BE2C (cell line): ENCODE data around the gene CCDC88C.

Experiments
- DNase-seq: peaks from one replicate; pipeline ENCODE4 v3.0.0-alpha.2; 2020
- H3K27me3 ChIP-seq: fragments of 250-450 bp; sonication (Bioruptor Pico); 2 replicates; pipeline ENCODE4 v1.5.1; 2020; ENCODE audit warnings: mild to moderate bottlenecking
- H3K36me3 ChIP-seq: fragments of 250-450 bp; sonication (Bioruptor Pico); 2 replicates; pipeline ENCODE4 v1.5.1; 2020; ENCODE audit warnings: mild to moderate bottlenecking
- H3K4me1 ChIP-seq: fragments of 250-450 bp; sonication (Bioruptor Pico); 2 replicates; pipeline ENCODE4 v1.5.1; 2020
- H3K4me3 ChIP-seq: 2 replicates; pipeline ENCODE4 v1.5.1; 2011; ENCODE audit warnings: low read depth, low read length
- H3K9me3 ChIP-seq: fragments of 250-450 bp; sonication (Bioruptor Pico); 2 replicates; pipeline ENCODE4 v1.5.1; 2020
- TF ChIP-seq, protein P1 (sequence below): IDR thresholded peaks from 2 replicates; pipeline ENCODE4 v1.5.1; 2012; ENCODE audit warnings: mild to moderate bottlenecking, low read depth, low read length

CCDC88C gene

DNA sequence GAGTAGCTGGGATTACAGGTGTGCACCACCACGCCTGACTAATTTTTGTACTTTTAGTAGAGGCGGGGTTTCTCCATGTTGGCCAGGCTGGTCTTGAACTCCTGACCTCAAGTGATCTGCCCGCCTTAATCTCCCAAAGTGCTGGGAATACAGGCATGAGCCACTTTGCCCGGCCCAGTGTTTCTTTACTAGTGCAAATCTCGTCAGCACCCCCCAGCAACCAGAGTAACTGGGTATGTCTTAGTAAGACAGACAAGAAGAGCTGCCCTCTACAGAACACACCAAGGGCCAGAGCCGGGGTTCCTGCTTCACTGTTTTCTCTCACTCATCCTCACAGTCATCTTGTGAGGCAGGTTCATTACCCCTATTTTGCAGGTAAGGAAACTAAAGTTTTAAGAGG lies 94.6 kb downstream of the CCDC88C start:
- Histone ChIP-seq H3K4me3 (no peak overlapping the region), H3K36me3 (no peaks in the 10 kb centered on the region), H3K4me1 (peaks cover 19% of the 10 kb centered on the region), H3K27me3 (no peaks in the 10 kb centered on the region), H3K9me3 (no peaks in the 10 kb centered on the region)
- TF ChIP-seq, protein P1, sequence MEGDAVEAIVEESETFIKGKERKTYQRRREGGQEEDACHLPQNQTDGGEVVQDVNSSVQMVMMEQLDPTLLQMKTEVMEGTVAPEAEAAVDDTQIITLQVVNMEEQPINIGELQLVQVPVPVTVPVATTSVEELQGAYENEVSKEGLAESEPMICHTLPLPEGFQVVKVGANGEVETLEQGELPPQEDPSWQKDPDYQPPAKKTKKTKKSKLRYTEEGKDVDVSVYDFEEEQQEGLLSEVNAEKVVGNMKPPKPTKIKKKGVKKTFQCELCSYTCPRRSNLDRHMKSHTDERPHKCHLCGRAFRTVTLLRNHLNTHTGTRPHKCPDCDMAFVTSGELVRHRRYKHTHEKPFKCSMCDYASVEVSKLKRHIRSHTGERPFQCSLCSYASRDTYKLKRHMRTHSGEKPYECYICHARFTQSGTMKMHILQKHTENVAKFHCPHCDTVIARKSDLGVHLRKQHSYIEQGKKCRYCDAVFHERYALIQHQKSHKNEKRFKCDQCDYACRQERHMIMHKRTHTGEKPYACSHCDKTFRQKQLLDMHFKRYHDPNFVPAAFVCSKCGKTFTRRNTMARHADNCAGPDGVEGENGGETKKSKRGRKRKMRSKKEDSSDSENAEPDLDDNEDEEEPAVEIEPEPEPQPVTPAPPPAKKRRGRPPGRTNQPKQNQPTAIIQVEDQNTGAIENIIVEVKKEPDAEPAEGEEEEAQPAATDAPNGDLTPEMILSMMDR, result no peak
- no peak for DNase-seq

- no peaks in the 10 kb centered on the region for H3K9me3 ChIP-seq
- H3K27me3 ChIP-seq, result no peaks in the 10 kb centered on the region
- no peaks in the 10 kb centered on the region for H3K36me3 ChIP-seq
- TF ChIP-seq, protein P1, result no peak
- peaks cover 19% of the 10 kb centered on the region for H3K4me1 ChIP-seq
- no peak overlapping the region for H3K4me3 ChIP-seq
- no peak for DNase-seq
Observed at GRCh38 chr14:91322623-91323022, 95.0 kb downstream of the CCDC88C start.

DNA sequence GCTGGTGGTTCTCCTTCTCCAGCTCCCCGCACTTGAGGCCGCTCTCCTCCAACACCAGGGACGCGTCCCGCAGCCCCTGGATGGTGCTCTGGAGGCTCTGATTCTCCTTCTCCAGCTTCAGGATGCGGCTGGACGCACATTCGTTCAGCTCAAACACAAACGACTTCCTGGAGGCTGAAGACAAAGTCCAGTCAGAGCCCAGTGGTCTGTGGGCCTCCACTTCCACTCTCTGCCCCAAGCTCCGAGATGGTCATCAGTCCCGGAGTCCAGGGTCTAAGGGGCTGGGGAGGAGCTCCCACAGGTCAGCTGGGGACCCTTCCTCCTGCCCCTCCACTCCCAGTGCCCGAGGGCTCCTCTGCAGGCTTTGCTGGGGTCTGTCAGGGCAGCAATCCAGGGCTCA lies 96.5 kb downstream of the CCDC88C start:
- Histone ChIP-seq H3K36me3 (no peaks in the 10 kb centered on the region), H3K27me3 (no peaks in the 10 kb centered on the region), H3K4me3 (no peak overlapping the region), H3K4me1 (peaks cover 9% of the 10 kb centered on the region), H3K9me3 (no peaks in the 10 kb centered on the region)
- TF ChIP-seq, protein P1, result no peak
- no peak for DNase-seq

GRCh38 chr14:91320266-91320665 lies 97.4 kb downstream of the CCDC88C start:
- Histone ChIP-seq H3K4me3 (no peak overlapping the region), H3K9me3 (no peaks in the 10 kb centered on the region), H3K4me1 (peaks cover 3% of the 10 kb centered on the region), H3K36me3 (no peaks in the 10 kb centered on the region), H3K27me3 (no peaks in the 10 kb centered on the region)
- TF ChIP-seq, protein P1, result no peak
- no peak for DNase-seq

GRCh38 chr14:91318911-91319310 lies 98.7 kb downstream of the CCDC88C start:
- Histone ChIP-seq H3K9me3 (no peaks in the 10 kb centered on the region), H3K4me1 (no peaks in the 10 kb centered on the region), H3K4me3 (no peak overlapping the region), H3K36me3 (no peaks in the 10 kb centered on the region), H3K27me3 (no peaks in the 10 kb centered on the region)
- no peak for DNase-seq
- TF ChIP-seq, protein P1, result no peak

DNA sequence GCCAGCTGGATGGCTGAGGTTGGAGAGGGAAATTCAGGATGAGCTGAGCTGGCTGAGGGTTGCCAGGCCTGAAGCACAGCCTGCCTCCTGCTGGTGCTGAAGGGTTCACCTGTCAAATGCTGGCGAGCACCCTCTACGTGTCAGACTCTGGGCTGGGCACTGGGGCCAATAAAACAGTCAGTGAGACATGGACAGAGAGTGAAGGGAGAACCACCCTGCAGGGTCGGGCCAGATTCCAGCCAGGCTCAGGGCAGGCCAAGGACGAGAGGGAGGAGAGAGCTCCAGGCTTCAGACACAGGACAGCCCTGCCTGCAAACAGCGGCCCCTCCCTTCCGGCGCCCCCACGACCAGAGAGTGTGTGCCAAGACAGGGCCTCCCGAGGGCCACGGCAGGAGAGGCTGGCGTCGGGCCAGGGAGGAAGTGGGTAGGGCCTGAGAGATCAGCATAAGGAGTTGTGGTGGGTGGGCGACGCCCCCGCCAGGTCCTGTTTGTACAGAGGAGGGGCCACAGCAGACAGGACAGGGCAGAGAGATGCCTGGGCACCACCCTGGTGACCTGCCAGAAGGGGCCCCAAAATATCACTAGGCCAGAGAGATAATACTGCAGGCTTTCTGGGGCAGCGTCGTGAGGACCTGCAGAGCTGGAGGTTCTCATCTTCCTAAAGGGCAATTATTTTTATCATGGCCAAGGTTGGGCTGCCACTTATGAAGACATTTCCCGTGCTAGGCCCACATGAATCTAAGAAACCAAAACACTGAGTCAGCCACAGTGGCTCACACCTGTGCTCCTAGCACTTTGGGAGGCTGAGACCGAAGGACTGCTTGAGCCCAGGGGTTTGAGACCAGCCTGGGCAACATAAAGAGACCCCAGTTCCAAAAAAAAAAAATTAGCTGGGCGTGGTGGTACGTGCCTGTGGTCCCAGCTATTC lies 100.0 kb downstream of the CCDC88C start:
- Histone ChIP-seq H3K4me3 (no peak overlapping the region), H3K36me3 (no peaks in the 10 kb centered on the region), H3K27me3 (no peaks in the 10 kb centered on the region), H3K4me1 (no peaks in the 10 kb centered on the region), H3K9me3 (no peaks in the 10 kb centered on the region; the same call in 1 of the 2 replicates)
- DNase-seq, result peak; percentile 35
- TF ChIP-seq, protein P1, result 0 out of 2 replicates have a peak, but pooled peaks have one; percentile 9
